K562 (cell line): ENCODE data around the gene PPM1G. TPM values are rescaled to one million over a fixed set of nuclear protein-coding genes. Genes with fewer than 3 reads are reported as not detected.

Source experiments
- CBFB ChIP-seq: sonication (generic); formaldehyde crosslinking; IDR thresholded peaks from 2 replicates; pipeline ENCODE4 v1.4.0; 2020; ENCODE audit warnings: mild to moderate bottlenecking, missing genetic modification reagents
- DIDO1 ChIP-seq: fragments of 450-650 bp; IDR thresholded peaks from 2 replicates; pipeline ENCODE4 v1.6.1; 2016; ENCODE audit warnings: low read depth, missing biosample characterization, missing genetic modification characterization
- HDAC8 ChIP-seq: fragments of 450-650 bp; IDR thresholded peaks from 2 replicates; pipeline ENCODE4 v1.6.1; 2016; ENCODE audit warnings: mild to moderate bottlenecking, missing genetic modification characterization, moderate library complexity, missing compliant biosample characterization
- HEY1 ChIP-seq: fragments of 250-450 bp; sonication (Bioruptor Pico); IDR thresholded peaks from 2 replicates; pipeline ENCODE4 v1.5.0; 2020; ENCODE audit warnings: mild to moderate bottlenecking, moderate library complexity, borderline replicate concordance
- MTA1 ChIP-seq: fragments of 450-650 bp; IDR thresholded peaks from 2 replicates; pipeline ENCODE4 v1.6.1; 2017; ENCODE audit warnings: borderline replicate concordance
- MXI1 ChIP-seq: IDR thresholded peaks from 2 replicates; pipeline ENCODE4 v1.6.1; 2011; ENCODE audit warnings: low read depth, mild to moderate bottlenecking, improper control_type of control experiment, low read length
- NELFE ChIP-seq: IDR thresholded peaks from 2 replicates; pipeline ENCODE4 v1.6.1; 2011; ENCODE audit warnings: mild to moderate bottlenecking; ENCODE audit not compliant: insufficient read depth, insufficient read length
- POLR2B ChIP-seq: fragments of 450-650 bp; IDR thresholded peaks from 2 replicates; pipeline ENCODE4 v1.6.1; 2018; ENCODE audit warnings: low read depth; ENCODE audit not compliant: partially characterized antibody
- RFX5 ChIP-seq: IDR thresholded peaks from 2 replicates; pipeline ENCODE4 v1.6.1; 2011; ENCODE audit warnings: low read depth, mild to moderate bottlenecking, improper control_type of control experiment, low read length
- TBP ChIP-seq: optimal IDR thresholded peaks from 2 replicates; pipeline ENCODE3; 2011; ENCODE audit warnings: low read depth, low read length, improper control_type of control experiment
- ZBTB8A ChIP-seq: fragments of 450-650 bp; IDR thresholded peaks from 2 replicates; pipeline ENCODE4 v1.6.1; 2018; ENCODE audit warnings: mild to moderate bottlenecking, moderate library complexity; ENCODE audit not compliant: partially characterized antibody
- ZNF12 ChIP-seq: sonication (generic); formaldehyde crosslinking; IDR thresholded peaks from 2 replicates; pipeline ENCODE4 v1.4.0; 2020; ENCODE audit warnings: mild to moderate bottlenecking, missing genetic modification reagents
- ZNF175 ChIP-seq: fragments of 200-800 bp; sonication (Bioruptor generic); IDR thresholded peaks from 2 replicates; pipeline ENCODE4 v1.6.1; 2016; ENCODE audit warnings: low read depth, mild to moderate bottlenecking, missing genetic modification characterization, missing compliant biosample characterization
- polyA plus RNA-seq, 8 experiments: library from polyadenylated mRNA; depleted of rRNA in 4 of 8; stranded (reverse) in 5 of 8; unstranded in 3 of 8; fragments of >200 nt; fragmentation: Nextera tagmentation in 2 of 8; fragmentation: Illumina TruSeq in 1 of 8; extraction: Ambion mirVana in 2 of 8; extraction: Trizol in 1 of 8; gene quantifications; 2 replicates each; pipeline versions ENCODE4 v1.2.1 to v1.2.3, GENCODE V29; 2011 to 2014; ENCODE audit warnings: inconsistent platforms in 1 of 8, missing spikeins in 1 of 8
- total RNA-seq, 7 experiments: library from RNA; depleted of rRNA in 6 of 7; stranded (reverse); fragments of >200 nt in 6 of 7; fragmentation: Illumina TruSeq in 2 of 7; extraction: Trizol in 2 of 7; gene quantifications; 2 replicates each; pipeline versions ENCODE4 v1.2.1 to v1.2.3, GENCODE V29; 2011 to 2021; ENCODE audit warnings: low replicate concordance in 1 of 7
- TF ChIP-seq, protein P1 (sequence below): fragments of 450-650 bp; IDR thresholded peaks from 2 replicates; pipeline ENCODE4 v1.6.1; 2016; ENCODE audit warnings: mild to moderate bottlenecking, moderate library complexity
- TF ChIP-seq, protein P2 (sequence below): sonication (generic); formaldehyde crosslinking; IDR thresholded peaks from 2 replicates; pipeline ENCODE4 v1.8.1; 2023; ENCODE audit warnings: mild to moderate bottlenecking, missing genetic modification reagents

PPM1G gene
- total and polyA plus RNA-seq, 9 of the 15 experiments (the other 6 are each of a cell fraction or from before 2014, with no cell fraction given), result 61.7 to 230 (median 153) TPM

DNA sequence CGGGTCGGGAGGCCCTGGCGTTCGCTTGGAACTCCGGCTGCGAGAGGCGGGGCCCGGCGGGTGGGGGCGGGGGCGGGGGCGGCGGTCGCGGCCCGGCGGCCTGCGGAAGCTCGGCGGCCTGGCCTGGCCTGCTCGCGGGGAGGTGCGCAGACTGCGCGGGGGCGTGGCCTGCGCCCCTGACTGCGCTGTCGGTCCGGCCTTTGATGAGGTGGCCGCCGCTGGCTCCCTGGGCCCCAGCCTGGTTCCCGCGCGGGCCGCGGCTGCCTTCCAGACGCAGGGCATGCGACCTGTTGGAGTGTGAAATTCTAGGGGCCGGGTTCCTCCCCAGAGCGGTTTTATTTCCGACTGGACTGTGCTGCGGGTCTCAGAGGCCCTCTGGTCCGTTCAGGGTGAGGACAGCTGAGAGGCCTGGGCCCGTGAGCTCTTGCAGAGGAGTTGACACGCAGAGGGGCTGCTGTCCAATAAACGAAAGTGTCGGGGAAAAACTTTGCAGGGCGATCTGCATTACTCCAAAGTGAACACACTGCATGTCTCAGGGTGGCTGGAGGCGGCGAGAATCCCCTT, 19.7 kb upstream of the PPM1G start (continued):
- TF ChIP-seq, protein P1, sequence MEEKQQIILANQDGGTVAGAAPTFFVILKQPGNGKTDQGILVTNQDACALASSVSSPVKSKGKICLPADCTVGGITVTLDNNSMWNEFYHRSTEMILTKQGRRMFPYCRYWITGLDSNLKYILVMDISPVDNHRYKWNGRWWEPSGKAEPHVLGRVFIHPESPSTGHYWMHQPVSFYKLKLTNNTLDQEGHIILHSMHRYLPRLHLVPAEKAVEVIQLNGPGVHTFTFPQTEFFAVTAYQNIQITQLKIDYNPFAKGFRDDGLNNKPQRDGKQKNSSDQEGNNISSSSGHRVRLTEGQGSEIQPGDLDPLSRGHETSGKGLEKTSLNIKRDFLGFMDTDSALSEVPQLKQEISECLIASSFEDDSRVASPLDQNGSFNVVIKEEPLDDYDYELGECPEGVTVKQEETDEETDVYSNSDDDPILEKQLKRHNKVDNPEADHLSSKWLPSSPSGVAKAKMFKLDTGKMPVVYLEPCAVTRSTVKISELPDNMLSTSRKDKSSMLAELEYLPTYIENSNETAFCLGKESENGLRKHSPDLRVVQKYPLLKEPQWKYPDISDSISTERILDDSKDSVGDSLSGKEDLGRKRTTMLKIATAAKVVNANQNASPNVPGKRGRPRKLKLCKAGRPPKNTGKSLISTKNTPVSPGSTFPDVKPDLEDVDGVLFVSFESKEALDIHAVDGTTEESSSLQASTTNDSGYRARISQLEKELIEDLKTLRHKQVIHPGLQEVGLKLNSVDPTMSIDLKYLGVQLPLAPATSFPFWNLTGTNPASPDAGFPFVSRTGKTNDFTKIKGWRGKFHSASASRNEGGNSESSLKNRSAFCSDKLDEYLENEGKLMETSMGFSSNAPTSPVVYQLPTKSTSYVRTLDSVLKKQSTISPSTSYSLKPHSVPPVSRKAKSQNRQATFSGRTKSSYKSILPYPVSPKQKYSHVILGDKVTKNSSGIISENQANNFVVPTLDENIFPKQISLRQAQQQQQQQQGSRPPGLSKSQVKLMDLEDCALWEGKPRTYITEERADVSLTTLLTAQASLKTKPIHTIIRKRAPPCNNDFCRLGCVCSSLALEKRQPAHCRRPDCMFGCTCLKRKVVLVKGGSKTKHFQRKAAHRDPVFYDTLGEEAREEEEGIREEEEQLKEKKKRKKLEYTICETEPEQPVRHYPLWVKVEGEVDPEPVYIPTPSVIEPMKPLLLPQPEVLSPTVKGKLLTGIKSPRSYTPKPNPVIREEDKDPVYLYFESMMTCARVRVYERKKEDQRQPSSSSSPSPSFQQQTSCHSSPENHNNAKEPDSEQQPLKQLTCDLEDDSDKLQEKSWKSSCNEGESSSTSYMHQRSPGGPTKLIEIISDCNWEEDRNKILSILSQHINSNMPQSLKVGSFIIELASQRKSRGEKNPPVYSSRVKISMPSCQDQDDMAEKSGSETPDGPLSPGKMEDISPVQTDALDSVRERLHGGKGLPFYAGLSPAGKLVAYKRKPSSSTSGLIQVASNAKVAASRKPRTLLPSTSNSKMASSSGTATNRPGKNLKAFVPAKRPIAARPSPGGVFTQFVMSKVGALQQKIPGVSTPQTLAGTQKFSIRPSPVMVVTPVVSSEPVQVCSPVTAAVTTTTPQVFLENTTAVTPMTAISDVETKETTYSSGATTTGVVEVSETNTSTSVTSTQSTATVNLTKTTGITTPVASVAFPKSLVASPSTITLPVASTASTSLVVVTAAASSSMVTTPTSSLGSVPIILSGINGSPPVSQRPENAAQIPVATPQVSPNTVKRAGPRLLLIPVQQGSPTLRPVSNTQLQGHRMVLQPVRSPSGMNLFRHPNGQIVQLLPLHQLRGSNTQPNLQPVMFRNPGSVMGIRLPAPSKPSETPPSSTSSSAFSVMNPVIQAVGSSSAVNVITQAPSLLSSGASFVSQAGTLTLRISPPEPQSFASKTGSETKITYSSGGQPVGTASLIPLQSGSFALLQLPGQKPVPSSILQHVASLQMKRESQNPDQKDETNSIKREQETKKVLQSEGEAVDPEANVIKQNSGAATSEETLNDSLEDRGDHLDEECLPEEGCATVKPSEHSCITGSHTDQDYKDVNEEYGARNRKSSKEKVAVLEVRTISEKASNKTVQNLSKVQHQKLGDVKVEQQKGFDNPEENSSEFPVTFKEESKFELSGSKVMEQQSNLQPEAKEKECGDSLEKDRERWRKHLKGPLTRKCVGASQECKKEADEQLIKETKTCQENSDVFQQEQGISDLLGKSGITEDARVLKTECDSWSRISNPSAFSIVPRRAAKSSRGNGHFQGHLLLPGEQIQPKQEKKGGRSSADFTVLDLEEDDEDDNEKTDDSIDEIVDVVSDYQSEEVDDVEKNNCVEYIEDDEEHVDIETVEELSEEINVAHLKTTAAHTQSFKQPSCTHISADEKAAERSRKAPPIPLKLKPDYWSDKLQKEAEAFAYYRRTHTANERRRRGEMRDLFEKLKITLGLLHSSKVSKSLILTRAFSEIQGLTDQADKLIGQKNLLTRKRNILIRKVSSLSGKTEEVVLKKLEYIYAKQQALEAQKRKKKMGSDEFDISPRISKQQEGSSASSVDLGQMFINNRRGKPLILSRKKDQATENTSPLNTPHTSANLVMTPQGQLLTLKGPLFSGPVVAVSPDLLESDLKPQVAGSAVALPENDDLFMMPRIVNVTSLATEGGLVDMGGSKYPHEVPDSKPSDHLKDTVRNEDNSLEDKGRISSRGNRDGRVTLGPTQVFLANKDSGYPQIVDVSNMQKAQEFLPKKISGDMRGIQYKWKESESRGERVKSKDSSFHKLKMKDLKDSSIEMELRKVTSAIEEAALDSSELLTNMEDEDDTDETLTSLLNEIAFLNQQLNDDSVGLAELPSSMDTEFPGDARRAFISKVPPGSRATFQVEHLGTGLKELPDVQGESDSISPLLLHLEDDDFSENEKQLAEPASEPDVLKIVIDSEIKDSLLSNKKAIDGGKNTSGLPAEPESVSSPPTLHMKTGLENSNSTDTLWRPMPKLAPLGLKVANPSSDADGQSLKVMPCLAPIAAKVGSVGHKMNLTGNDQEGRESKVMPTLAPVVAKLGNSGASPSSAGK, result peak; percentile 49
- TF ChIP-seq DIDO1 (tag) (no peak), ZNF12 (CRISPR knock-in tag) (peak; percentile 53; the same call in 1 of the 2 replicates), HEY1 (no peak), MXI1 (no peak), RFX5 (no peak), NELFE (no peak), MTA1 (no peak), ZNF175 (CRISPR knock-in tag) (no peak), HDAC8 (tag) (no peak), ZBTB8A (no peak), TBP (peak; percentile 64), CBFB (CRISPR knock-in tag) (no peak), POLR2B (no peak)
- TF ChIP-seq, protein P2, sequence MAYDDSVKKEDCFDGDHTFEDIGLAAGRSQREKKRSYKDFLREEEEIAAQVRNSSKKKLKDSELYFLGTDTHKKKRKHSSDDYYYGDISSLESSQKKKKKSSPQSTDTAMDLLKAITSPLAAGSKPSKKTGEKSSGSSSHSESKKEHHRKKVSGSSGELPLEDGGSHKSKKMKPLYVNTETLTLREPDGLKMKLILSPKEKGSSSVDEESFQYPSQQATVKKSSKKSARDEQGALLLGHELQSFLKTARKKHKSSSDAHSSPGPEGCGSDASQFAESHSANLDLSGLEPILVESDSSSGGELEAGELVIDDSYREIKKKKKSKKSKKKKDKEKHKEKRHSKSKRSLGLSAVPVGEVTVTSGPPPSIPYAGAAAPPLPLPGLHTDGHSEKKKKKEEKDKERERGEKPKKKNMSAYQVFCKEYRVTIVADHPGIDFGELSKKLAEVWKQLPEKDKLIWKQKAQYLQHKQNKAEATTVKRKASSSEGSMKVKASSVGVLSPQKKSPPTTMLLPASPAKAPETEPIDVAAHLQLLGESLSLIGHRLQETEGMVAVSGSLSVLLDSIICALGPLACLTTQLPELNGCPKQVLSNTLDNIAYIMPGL (CRISPR knock-in tag), result no peak
